NB4 (cell line): ENCODE data around the gene IFT74.

Experiments
- CTCF ChIP-seq: IDR thresholded peaks from one replicate; pipeline ENCODE4 v1.5.1; 2012; ENCODE audit warnings: low read depth, low read length
- MAX ChIP-seq: IDR thresholded peaks from 2 replicates; pipeline ENCODE4 v1.6.1; 2011; ENCODE audit warnings: low read depth, low read length
- MYC ChIP-seq: IDR thresholded peaks from 2 replicates; pipeline ENCODE4 v1.6.1; 2011; ENCODE audit warnings: low read depth, low read length
- POLR2A ChIP-seq: IDR thresholded peaks from 2 replicates; pipeline ENCODE4 v1.6.1; 2011; ENCODE audit warnings: mild to moderate bottlenecking; ENCODE audit not compliant: insufficient read length; ENCODE audit errors: extremely low read depth

- no peak for TF ChIP-seq CTCF
- TF ChIP-seq POLR2A, result no peak
- no peak for TF ChIP-seq MYC
- no peak for TF ChIP-seq MAX
Observed at GRCh38 chr9:26919698-26920097, 36.5 kb upstream of the IFT74 start.
